ENCODE data around the gene FJX1. TPM values are rescaled to one million over a fixed set of nuclear protein-coding genes. Genes with fewer than 3 reads are reported as not detected.

FJX1 gene
- total RNA-seq, 2 donors from 2014 or later = 0.91 TPM; not detected in 1

GRCh38 chr11:35619855-35620640, 1.8 kb downstream of the FJX1 start:
- peaks cover 0 to 6% of the 10 kb centered on the region in 2 donors for H3K36me3 Mint-ChIP-seq
- no peaks in the 10 kb centered on the region for H3K9me3 Mint-ChIP-seq
- no peak for DNase-seq (ENCODE audit: low spot score in 2 of 2)
- no peak for ATAC-seq
- H3K27ac Mint-ChIP-seq = no peak overlapping the region

- Mint-ChIP-seq H3K36me3 (peaks cover 0 to 6% of the 10 kb centered on the region in 2 donors), H3K27ac (no peak overlapping the region), H3K9me3 (no peaks in the 10 kb centered on the region)
- no peak for DNase-seq (ENCODE audit: low spot score in 2 of 2)
- ATAC-seq = no peak
These were observed 2.5 kb downstream of the FJX1 start for GRCh38 chr11:35620795-35621194.

GRCh38 chr11:35621620-35622019, 3.4 kb downstream of the FJX1 start:
- no peak overlapping the region for H3K27ac Mint-ChIP-seq
- H3K9me3 Mint-ChIP-seq = no peaks in the 10 kb centered on the region
- DNase-seq (ENCODE audit: low spot score in 2 of 2) (no peak), ATAC-seq (no peak)
- peaks cover 0 to 6% of the 10 kb centered on the region in 2 donors for H3K36me3 Mint-ChIP-seq

- H3K36me3 Mint-ChIP-seq = peaks cover 0 to 6% of the 10 kb centered on the region in 2 donors
- DNase-seq (ENCODE audit: low spot score in 2 of 2) (no peak), ATAC-seq (no peak)
- no peaks in the 10 kb centered on the region for H3K9me3 Mint-ChIP-seq
- no peak overlapping the region for H3K27ac Mint-ChIP-seq
These were observed 3.8 kb downstream of the FJX1 start for GRCh38 chr11:35622070-35622469.

- no peak overlapping the region for H3K27ac Mint-ChIP-seq
- DNase-seq (ENCODE audit: low spot score in 2 of 2) (no peak), ATAC-seq (no peak)
- no peaks in the 10 kb centered on the region for H3K9me3 Mint-ChIP-seq
- H3K36me3 Mint-ChIP-seq = no peaks in the 10 kb centered on the region
These were observed 5.4 kb downstream of the FJX1 start for GRCh38 chr11:35623621-35624168.

- no peak for ATAC-seq
- DNase-seq (ENCODE audit: low spot score in 2 of 2) = no peak
- no peaks in the 10 kb centered on the region for H3K9me3 Mint-ChIP-seq
- no peaks in the 10 kb centered on the region for H3K36me3 Mint-ChIP-seq
- H3K27ac Mint-ChIP-seq = no peak overlapping the region
These were observed 6.1 kb downstream of the FJX1 start for GRCh38 chr11:35624316-35624715.

GRCh38 chr11:35624781-35625180, 6.5 kb downstream of the FJX1 start:
- ATAC-seq (no peak), DNase-seq (ENCODE audit: low spot score in 2 of 2) (no peak)
- H3K36me3 Mint-ChIP-seq = no peaks in the 10 kb centered on the region
- H3K9me3 Mint-ChIP-seq = no peaks in the 10 kb centered on the region
- H3K27ac Mint-ChIP-seq = no peak overlapping the region

- DNase-seq (ENCODE audit: low spot score in 2 of 2) (no peak), ATAC-seq (no peak)
- Mint-ChIP-seq H3K27ac (no peak overlapping the region), H3K9me3 (no peaks in the 10 kb centered on the region), H3K36me3 (no peaks in the 10 kb centered on the region)
These were observed 8.2 kb downstream of the FJX1 start for GRCh38 chr11:35626501-35626900.

GRCh38 chr11:35629511-35629910, 11.3 kb downstream of the FJX1 start:
- no peak for DNase-seq (ENCODE audit: low spot score in 2 of 2)
- ATAC-seq = no peak

GRCh38 chr11:35629914-35630313, 11.7 kb downstream of the FJX1 start:
- no peak for DNase-seq (ENCODE audit: low spot score in 2 of 2)
- H3K9me3 Mint-ChIP-seq = no peaks in the 10 kb centered on the region
- H3K27ac Mint-ChIP-seq = no peak overlapping the region
- peak in 1 of 2 donors; percentile 52 for ATAC-seq
- H3K36me3 Mint-ChIP-seq = no peaks in the 10 kb centered on the region

More at GRCh38 chr11:35629511-35629910, 11.3 kb downstream of the FJX1 start:
- Mint-ChIP-seq H3K27ac (no peak overlapping the region), H3K36me3 (no peaks in the 10 kb centered on the region), H3K9me3 (no peaks in the 10 kb centered on the region)

GRCh38 chr11:35631891-35632290, 13.6 kb downstream of the FJX1 start:
- no peak for DNase-seq (ENCODE audit: low spot score in 2 of 2)
- Mint-ChIP-seq H3K36me3 (no peaks in the 10 kb centered on the region), H3K9me3 (no peaks in the 10 kb centered on the region), H3K27ac (no peak overlapping the region)
- no peak for ATAC-seq

- H3K27ac Mint-ChIP-seq = no peak overlapping the region
- no peaks in the 10 kb centered on the region for H3K9me3 Mint-ChIP-seq
- DNase-seq (ENCODE audit: low spot score in 2 of 2) = no peak
- no peak for ATAC-seq
- H3K36me3 Mint-ChIP-seq = no peaks in the 10 kb centered on the region
These were observed 14.0 kb downstream of the FJX1 start for GRCh38 chr11:35632301-35632700.

- H3K27ac Mint-ChIP-seq = no peak overlapping the region
- H3K9me3 Mint-ChIP-seq = no peaks in the 10 kb centered on the region
- ATAC-seq (no peak), DNase-seq (ENCODE audit: low spot score in 2 of 2) (no peak)
- H3K36me3 Mint-ChIP-seq = no peaks in the 10 kb centered on the region
These were observed 15.7 kb downstream of the FJX1 start for GRCh38 chr11:35633827-35634423.

GRCh38 chr11:35635933-35636332, 17.7 kb downstream of the FJX1 start:
- H3K9me3 Mint-ChIP-seq = no peaks in the 10 kb centered on the region
- no peak overlapping the region for H3K27ac Mint-ChIP-seq
- ATAC-seq (no peak), DNase-seq (ENCODE audit: low spot score in 2 of 2) (no peak)
- H3K36me3 Mint-ChIP-seq = no peaks in the 10 kb centered on the region

- Mint-ChIP-seq H3K36me3 (no peaks in the 10 kb centered on the region), H3K9me3 (no peaks in the 10 kb centered on the region), H3K27ac (no peak overlapping the region)
- DNase-seq (ENCODE audit: low spot score in 2 of 2) = no peak
- ATAC-seq = no peak
These were observed 21.4 kb downstream of the FJX1 start for GRCh38 chr11:35639591-35640179.

- Mint-ChIP-seq H3K36me3 (no peaks in the 10 kb centered on the region), H3K9me3 (no peaks in the 10 kb centered on the region), H3K27ac (no peak overlapping the region)
- DNase-seq (ENCODE audit: low spot score in 2 of 2) = no peak
- ATAC-seq = no peak
These were observed 23.1 kb downstream of the FJX1 start for GRCh38 chr11:35641171-35641897.

GRCh38 chr11:35641964-35642363, 23.7 kb downstream of the FJX1 start:
- no peaks in the 10 kb centered on the region for H3K9me3 Mint-ChIP-seq
- H3K27ac Mint-ChIP-seq = no peak overlapping the region
- ATAC-seq = no peak

More at GRCh38 chr11:35641964-35642363, 23.7 kb downstream of the FJX1 start:
- DNase-seq (ENCODE audit: low spot score in 2 of 2) = no peak
- no peaks in the 10 kb centered on the region for H3K36me3 Mint-ChIP-seq
